D721Med (cell line): ENCODE measurements around the gene ADGRF5.

Source experiments
- DNase-seq: peaks from one replicate; pipeline ENCODE4 v3.0.0; 2011; ENCODE audit warnings: low spot score; ENCODE audit not compliant: insufficient read length
- FAIRE-seq: peaks from 2 replicates; lab custom pipeline; 2011; peaks lifted over from hg19 to GRCh38; lab: Jason Lieb, UNC
- CTCF ChIP-seq: IDR thresholded peaks from 2 replicates; pipeline ENCODE4 v1.5.1; 2012; ENCODE audit warnings: mild to moderate bottlenecking, control low read depth; ENCODE audit not compliant: insufficient read depth; ENCODE audit errors: missing control alignments

Gene ADGRF5

GRCh38 chr6:46895930-46896329 lies 25.8 kb downstream of the ADGRF5 start:
- no peak for DNase-seq
- no peak for TF ChIP-seq CTCF
- no peak for FAIRE-seq

- no peak for DNase-seq
- no peak for TF ChIP-seq CTCF
- no peak for FAIRE-seq
Measured at GRCh38 chr6:46894433-46894832, 27.3 kb downstream of the ADGRF5 start.

- FAIRE-seq: no peak
- DNase-seq: no peak
- no peak for TF ChIP-seq CTCF
Measured at GRCh38 chr6:46893648-46894047, 28.1 kb downstream of the ADGRF5 start.

- no peak for FAIRE-seq
- no peak for TF ChIP-seq CTCF
- DNase-seq: no peak
Measured at GRCh38 chr6:46891252-46891795, 30.4 kb downstream of the ADGRF5 start.

- no peak for TF ChIP-seq CTCF
- DNase-seq: no peak
Measured at GRCh38 chr6:46888578-46888977, 33.2 kb downstream of the ADGRF5 start.

GRCh38 chr6:46888031-46888430 lies 33.7 kb downstream of the ADGRF5 start:
- FAIRE-seq: no peak
- no peak for TF ChIP-seq CTCF
- DNase-seq: no peak

More at GRCh38 chr6:46888578-46888977, 33.2 kb downstream of the ADGRF5 start:
- no peak for FAIRE-seq

GRCh38 chr6:46882645-46883044 lies 39.1 kb downstream of the ADGRF5 start:
- FAIRE-seq (no peak), DNase-seq (no peak)
- no peak for TF ChIP-seq CTCF
